NCI-H446 treated with DMSO at 0.1 percent for 48 hours (cell line): ENCODE results near the gene R3HDM1.
"Not testable (repeated sequence)": the region's sequence is repeated elsewhere in the genome, so short reads cannot be mapped to it uniquely, and the experiment has no call there.

Source experiments
- DNase-seq: peaks from one replicate; lab custom pipeline; 2025; lab: John Stamatoyannopoulos, UW

Gene R3HDM1

GRCh38 chr2:135709992-135710391, 178.7 kb downstream of the R3HDM1 start:
- DNase-seq = peak; percentile 4

GRCh38 chr2:135715086-135715485, 183.8 kb downstream of the R3HDM1 start:
- DNase-seq = not testable (repeated sequence)

- no peak for DNase-seq
Measured at GRCh38 chr2:135728064-135728743, 196.9 kb downstream of the R3HDM1 start.

- DNase-seq = no peak
Measured at GRCh38 chr2:135732561-135732960, 201.3 kb downstream of the R3HDM1 start.

GRCh38 chr2:135733045-135733444, 201.8 kb downstream of the R3HDM1 start:
- DNase-seq = no peak

GRCh38 chr2:135736546-135736945, 205.3 kb downstream of the R3HDM1 start:
- DNase-seq = no peak

- DNase-seq = no peak
Measured at GRCh38 chr2:135740206-135740605, 208.9 kb downstream of the R3HDM1 start.

- DNase-seq = no peak
Measured at GRCh38 chr2:135741043-135741394, 209.7 kb downstream of the R3HDM1 start.

- DNase-seq = peak; percentile 97
Measured at GRCh38 chr2:135741395-135742324, 210.4 kb downstream of the R3HDM1 start, which contains the start of gene UBXN4. TSS of gene UBXN4 (plus strand) at chr2:135741855. CDS start at chr2:135741930, 75 bp downstream.

GRCh38 chr2:135742325-135742757, 211.1 kb downstream of the R3HDM1 start:
- peak; percentile 36 for DNase-seq

- no peak for DNase-seq
Measured at GRCh38 chr2:135743860-135744259, 212.6 kb downstream of the R3HDM1 start.

- DNase-seq = no peak
Measured at GRCh38 chr2:135744760-135745314, 213.6 kb downstream of the R3HDM1 start.

GRCh38 chr2:135745545-135745944, 214.3 kb downstream of the R3HDM1 start:
- no peak for DNase-seq

- no peak for DNase-seq
Measured at GRCh38 chr2:135755573-135755972, 224.3 kb downstream of the R3HDM1 start.

- no peak for DNase-seq
Measured at GRCh38 chr2:135756692-135757091, 225.4 kb downstream of the R3HDM1 start.

- DNase-seq = no peak
Measured at GRCh38 chr2:135762022-135762421, 230.7 kb downstream of the R3HDM1 start.

- DNase-seq = no peak
Measured at GRCh38 chr2:135762530-135762929, 231.2 kb downstream of the R3HDM1 start.

GRCh38 chr2:135768863-135769262, 237.6 kb downstream of the R3HDM1 start:
- DNase-seq = no peak

- DNase-seq = no peak
Measured at GRCh38 chr2:135773319-135773718, 242.0 kb downstream of the R3HDM1 start.

- no peak for DNase-seq
Measured at GRCh38 chr2:135773917-135774316, 242.6 kb downstream of the R3HDM1 start.
